SIG-M5 (cell line): ENCODE results near the gene CHST15.

Experiments used
- DNase-seq: peaks from one replicate; lab custom pipeline; 2025; lab: John Stamatoyannopoulos, UW

Gene CHST15

GRCh38 chr10:124011464-124011863, 81.9 kb downstream of the CHST15 start:
- DNase-seq: no peak

GRCh38 chr10:124010563-124011131, 82.8 kb downstream of the CHST15 start:
- no peak for DNase-seq

- no peak for DNase-seq
These were observed 83.4 kb downstream of the CHST15 start for GRCh38 chr10:124010024-124010423.

- no peak for DNase-seq
These were observed 84.0 kb downstream of the CHST15 start for GRCh38 chr10:124009231-124010015.

GRCh38 chr10:124008681-124009080, 84.7 kb downstream of the CHST15 start:
- no peak for DNase-seq

- DNase-seq: no peak
These were observed 85.2 kb downstream of the CHST15 start for GRCh38 chr10:124008187-124008586.

GRCh38 chr10:124007773-124008145, 85.6 kb downstream of the CHST15 start:
- DNase-seq: no peak

- DNase-seq: no peak
These were observed 86.2 kb downstream of the CHST15 start for GRCh38 chr10:124007102-124007772.

- DNase-seq: no peak
These were observed 86.9 kb downstream of the CHST15 start for GRCh38 chr10:124006526-124006925.

GRCh38 chr10:124005991-124006392, 87.4 kb downstream of the CHST15 start:
- no peak for DNase-seq

GRCh38 chr10:124005091-124005490, 88.3 kb downstream of the CHST15 start:
- DNase-seq: no peak

- DNase-seq: no peak
These were observed 88.8 kb downstream of the CHST15 start for GRCh38 chr10:124004663-124005004.

GRCh38 chr10:124003871-124004662, 89.3 kb downstream of the CHST15 start:
- no peak for DNase-seq

- DNase-seq: no peak
These were observed 89.9 kb downstream of the CHST15 start for GRCh38 chr10:124003481-124003870.

GRCh38 chr10:124003070-124003419, 90.4 kb downstream of the CHST15 start:
- no peak for DNase-seq

GRCh38 chr10:124002391-124003069, 90.9 kb downstream of the CHST15 start:
- DNase-seq: no peak

- DNase-seq: no peak
These were observed 91.8 kb downstream of the CHST15 start for GRCh38 chr10:124001391-124002148.

- DNase-seq: no peak
These were observed 92.6 kb downstream of the CHST15 start for GRCh38 chr10:124000792-124001201.

- no peak for DNase-seq
These were observed 93.3 kb downstream of the CHST15 start for GRCh38 chr10:123999956-124000615.

- DNase-seq: no peak
These were observed 94.1 kb downstream of the CHST15 start for GRCh38 chr10:123999261-123999660.
